ENCODE measurements around the gene PPM1B. TPM values are rescaled to one million over a fixed set of nuclear protein-coding genes. Genes with fewer than 3 reads are reported as not detected.

The PPM1B gene
- total RNA-seq, 1 donor from 2014 or later, result 27.9 TPM

- Histone ChIP-seq H3K27ac (peak overlapping the region; percentile 51 to 66), H3K4me3 (no peak overlapping the region), H3K27me3 (no peaks in the 10 kb centered on the region), H3K9me3 (no peaks in the 10 kb centered on the region), H3K4me1 (peaks cover 0 to 5% of the 10 kb centered on the region in 2 donors), H3K36me3 (no peaks in the 10 kb centered on the region)
- no peak for TF ChIP-seq CTCF (IDR thresholded peaks at IDR 0.05)
- intact Hi-C loops (cut with DNase I), result loop anchor here (2.0 kb wide), 1 partner anchor 33 kb away; the partner anchor contains the start of gene PPM1B
- DNase-seq (ENCODE audit: low spot score in 2 of 2), result no peak
Measured at GRCh38 chr2:44135771-44136170, 32.9 kb upstream of the PPM1B start.

GRCh38 chr2:44136252-44136651, 32.4 kb upstream of the PPM1B start:
- Histone ChIP-seq H3K27ac (peak overlapping the region; percentile 51 to 66), H3K36me3 (no peaks in the 10 kb centered on the region), H3K9me3 (no peaks in the 10 kb centered on the region), H3K27me3 (no peaks in the 10 kb centered on the region), H3K4me3 (no peak overlapping the region), H3K4me1 (peaks cover 0 to 3% of the 10 kb centered on the region in 2 donors)
- no peak for TF ChIP-seq CTCF (IDR thresholded peaks at IDR 0.05)
- DNase-seq (ENCODE audit: low spot score in 2 of 2), result no peak
- intact Hi-C loops (cut with DNase I), result loop anchor here (2.0 kb wide), 1 partner anchor 33 kb away; the partner anchor contains the start of gene PPM1B

GRCh38 chr2:44137048-44137447, 31.6 kb upstream of the PPM1B start:
- no peak overlapping the region for H3K4me3 ChIP-seq
- H3K36me3 ChIP-seq, result no peaks in the 10 kb centered on the region
- peak overlapping the region in 1 of 2 donors; percentile 51 for H3K27ac ChIP-seq
- H3K9me3 ChIP-seq, result no peaks in the 10 kb centered on the region
- H3K27me3 ChIP-seq, result no peaks in the 10 kb centered on the region
- intact Hi-C loops (cut with DNase I), result loop anchor here (2.0 kb wide), 1 partner anchor 32 kb away; the partner anchor contains the start of gene PPM1B
- DNase-seq (ENCODE audit: low spot score in 2 of 2), result no peak
- TF ChIP-seq CTCF (IDR thresholded peaks at IDR 0.05), result no peak
- H3K4me1 ChIP-seq, result peaks cover 0 to 3% of the 10 kb centered on the region in 2 donors

GRCh38 chr2:44137872-44138551, 30.7 kb upstream of the PPM1B start:
- peaks cover 0 to 3% of the 10 kb centered on the region in 2 donors for H3K4me1 ChIP-seq
- intact Hi-C loops (cut with DNase I), result loop anchor here (2.0 kb wide), 1 partner anchor 31 kb away; the partner anchor contains the start of gene PPM1B
- no peak overlapping the region for H3K4me3 ChIP-seq
- no peak for DNase-seq (ENCODE audit: low spot score in 2 of 2)
- no peak for TF ChIP-seq CTCF (IDR thresholded peaks at IDR 0.05)
- H3K36me3 ChIP-seq, result no peaks in the 10 kb centered on the region
- H3K27me3 ChIP-seq, result no peaks in the 10 kb centered on the region
- no peak overlapping the region for H3K27ac ChIP-seq
- no peaks in the 10 kb centered on the region for H3K9me3 ChIP-seq

GRCh38 chr2:44139741-44140140, 28.9 kb upstream of the PPM1B start:
- no peaks in the 10 kb centered on the region for H3K9me3 ChIP-seq
- H3K27ac ChIP-seq, result no peak overlapping the region
- no peak overlapping the region for H3K4me3 ChIP-seq
- no peak for TF ChIP-seq CTCF (IDR thresholded peaks at IDR 0.05)
- intact Hi-C loops (cut with DNase I), result no loop called here
- no peaks in the 10 kb centered on the region for H3K36me3 ChIP-seq
- peaks cover 0 to 3% of the 10 kb centered on the region in 2 donors for H3K4me1 ChIP-seq
- H3K27me3 ChIP-seq, result no peaks in the 10 kb centered on the region
- no peak for DNase-seq (ENCODE audit: low spot score in 2 of 2)

Measured in ascending aorta (tissue), 2 donors.